HCT116 (cell line): ENCODE results near the gene PLA2G4B. TPM values are rescaled to one million over a fixed set of nuclear protein-coding genes. Genes with fewer than 3 reads are reported as not detected.

Experiments used
- ATAC-seq: fragments of 200-7000 bp; cut with Tn5 transposase; 2 replicates; pipeline ENCODE4 v1.9.1; 2020; ENCODE audit warnings: mild to moderate bottlenecking, moderate library complexity
- BruUV-seq: library from RNA; stranded (reverse); fragments of 400-500 nt; replicated peaks from 2 replicates; lab custom pipeline; 2021; lab: Mats Ljungman, UMichigan
- CTCF ChIA-PET: fragments of 300-600 bp; sonication (Branson Sonifier 250); formaldehyde crosslinking; loops from one replicate; lab custom pipeline; 2021; ENCODE audit warnings: antibody characterized with exemption; lab: Charles Lee
- POLR2A ChIA-PET: fragments of 300-600, 350-600 bp; sonication (Branson Sonifier 250); formaldehyde crosslinking; loops from one replicate; lab custom pipeline; 2021; ENCODE audit warnings: antibody characterized with exemption; lab: Charles Lee
- RAD21 ChIA-PET, 2 experiments: fragments of 300-600 bp; sonication (Branson Sonifier 250); formaldehyde crosslinking; loops; one replicate each; lab custom pipeline; 2023; ENCODE audit warnings: low total read pairs in 2 of 2; ENCODE audit not compliant: uncharacterized antibody in 2 of 2, unreplicated experiment in 2 of 2, low non-redundant PET in 1 of 2; lab: Charles Lee
- DNase-seq: peaks from one replicate; pipeline ENCODE4 v3.0.0-alpha.2; 2010; ENCODE audit warnings: low read depth, low spot score
- H2AFZ ChIP-seq: fragments of 200-600 bp; shearing (Covaris generic), sonication (generic); 2 replicates; pipeline ENCODE4 v1.6.1; 2017; ENCODE audit warnings: low read depth, mixed run types, mixed read lengths, antibody characterized with exemption, low read length; ENCODE audit not compliant: poor library complexity, severe bottlenecking
- H3K27ac ChIP-seq: 2 replicates; pipeline ENCODE4 v1.5.1; 2012; ENCODE audit warnings: low read depth, low read length
- H3K27me3 ChIP-seq: fragments of 200-600 bp; sonication (generic); 2 replicates; pipeline ENCODE4 v1.6.1; 2016; ENCODE audit warnings: mixed run types, low read length, mixed read lengths; ENCODE audit not compliant: insufficient read depth
- H3K36me3 ChIP-seq, 2 experiments: fragments of 200-500 bp in 1 of 2; fragments of 200-600 bp in 1 of 2; sonication (Bioruptor generic) in 1 of 2; sonication (generic) in 1 of 2; 2 replicates each; pipeline versions ENCODE4 v1.5.1 to v1.6.1; 2014 to 2016; ENCODE audit warnings: low read length in 2 of 2, inconsistent platforms in 1 of 2, mixed read lengths in 1 of 2, mixed run types in 1 of 2; ENCODE audit not compliant: insufficient read depth in 2 of 2, control insufficient read depth in 1 of 2
- H3K4me1 ChIP-seq, 2 experiments: fragments of 200-600 bp in 1 of 2; sonication (generic) in 1 of 2; 2 replicates each; pipeline versions ENCODE4 v1.5.1 to v1.6.1; 2012 to 2017; ENCODE audit warnings: low read length in 2 of 2, inconsistent platforms in 1 of 2, mild to moderate bottlenecking in 1 of 2, mixed read lengths in 1 of 2, mixed run types in 1 of 2, moderate library complexity in 1 of 2; ENCODE audit not compliant: insufficient read depth in 2 of 2, control insufficient read depth in 1 of 2
- H3K4me2 ChIP-seq: fragments of 200-600 bp; sonication (generic); 2 replicates; pipeline ENCODE4 v1.6.1; 2017; ENCODE audit warnings: mixed run types, low read length, mixed read lengths
- H3K4me3 ChIP-seq, 2 experiments: fragments of 200-600 bp in 1 of 2; sonication (generic) in 1 of 2; replicated peaks in 1 of 2; 2 replicates each; pipeline ENCODE4 v1.5.1; 2011 to 2016; ENCODE audit warnings: low read length in 2 of 2, control low read depth in 1 of 2, low read depth in 1 of 2, mild to moderate bottlenecking in 1 of 2, mixed read lengths in 1 of 2, mixed run types in 1 of 2
- H3K79me2 ChIP-seq: fragments of 200-600 bp; sonication (generic); 2 replicates; pipeline ENCODE4 v1.6.1; 2017; ENCODE audit warnings: mild to moderate bottlenecking, mixed run types, low read length, moderate library complexity, mixed read lengths; ENCODE audit not compliant: insufficient read depth
- H3K9ac ChIP-seq: fragments of 200-600 bp; sonication (generic); 2 replicates; pipeline ENCODE4 v1.6.1; 2016; ENCODE audit warnings: low read length, mixed read lengths
- H3K9me2 ChIP-seq: fragments of 200-600 bp; sonication (generic), shearing (Covaris generic); 2 replicates; pipeline ENCODE4 v1.6.1; 2017; ENCODE audit warnings: mixed run types, mild to moderate bottlenecking, moderate library complexity; ENCODE audit not compliant: insufficient read depth
- H3K9me3 ChIP-seq, 2 experiments: fragments of 200-500 bp in 1 of 2; fragments of 200-600 bp in 1 of 2; sonication (Bioruptor generic) in 1 of 2; sonication (generic) in 1 of 2; 2 replicates each; pipeline ENCODE4 v1.6.1; 2014 to 2017; ENCODE audit warnings: low read length in 2 of 2, mixed read lengths in 2 of 2, inconsistent platforms in 1 of 2, low read depth in 1 of 2, mild to moderate bottlenecking in 1 of 2, mixed run types in 1 of 2, moderate library complexity in 1 of 2; ENCODE audit not compliant: control insufficient read depth in 1 of 2, insufficient read depth in 1 of 2
- H4K20me1 ChIP-seq: fragments of 200-600 bp; sonication (generic), shearing (Covaris generic); 2 replicates; pipeline ENCODE4 v1.6.1; 2017; ENCODE audit warnings: mixed run types, mild to moderate bottlenecking, moderate library complexity; ENCODE audit not compliant: insufficient read depth
- CBX3 ChIP-seq: IDR thresholded peaks from 2 replicates; pipeline ENCODE4 v1.6.1; 2012; ENCODE audit warnings: low read depth
- CEBPB ChIP-seq: IDR thresholded peaks from 2 replicates; pipeline ENCODE4 v1.6.1; 2012; ENCODE audit warnings: low read depth
- ELF1 ChIP-seq: IDR thresholded peaks from 2 replicates; pipeline ENCODE4 v1.6.1; 2012; ENCODE audit warnings: low read depth, borderline replicate concordance
- EZH2phosphoT487 ChIP-seq: fragments of 200-600 bp; IDR thresholded peaks from 2 replicates; pipeline ENCODE4 v1.6.1; 2018; ENCODE audit warnings: antibody characterized with exemption, borderline replicate concordance
- FOSL1 ChIP-seq: IDR thresholded peaks from 2 replicates; pipeline ENCODE4 v1.6.1; 2012; ENCODE audit warnings: low read depth
- JUND ChIP-seq: IDR thresholded peaks from 2 replicates; pipeline ENCODE4 v1.6.1; 2012
- POLR2A ChIP-seq: IDR thresholded peaks from 2 replicates; pipeline ENCODE4 v1.7.0; 2011; ENCODE audit warnings: borderline replicate concordance; ENCODE audit not compliant: insufficient read depth, insufficient read length; ENCODE audit errors: extremely low read depth
- RAD21 ChIP-seq: IDR thresholded peaks from 2 replicates; pipeline ENCODE4 v1.6.1; 2012; ENCODE audit warnings: low read depth, mild to moderate bottlenecking
- SP1 ChIP-seq: IDR thresholded peaks from 2 replicates; pipeline ENCODE4 v1.6.1; 2012; ENCODE audit warnings: low read depth
- TCF7L2 ChIP-seq: IDR thresholded peaks from 2 replicates; pipeline ENCODE4 v1.7.0; 2011; ENCODE audit warnings: borderline replicate concordance, inconsistent platforms; ENCODE audit not compliant: insufficient read depth, insufficient read length; ENCODE audit errors: extremely low read depth
- YY1 ChIP-seq: IDR thresholded peaks from 2 replicates; pipeline ENCODE4 v1.6.1; 2011; ENCODE audit warnings: low read length, low read depth, moderate library complexity, mild to moderate bottlenecking; ENCODE audit not compliant: insufficient replicate concordance; ENCODE audit errors: extremely low read depth
- ZFX ChIP-seq: fragments of 450-650 bp; IDR thresholded peaks from 2 replicates; pipeline ENCODE4 v1.6.1; 2017
- ZNF274 ChIP-seq: fragments of 200-500 bp; sonication (Bioruptor generic); IDR thresholded peaks from 2 replicates; pipeline ENCODE4 v1.6.1; 2014; ENCODE audit warnings: mild to moderate bottlenecking, low read depth, low read length, inconsistent platforms
- intact Hi-C: fragments of 100-400 bp; cut with micrococcal nuclease; formaldehyde crosslinking; loops from 2 replicates; pipeline ENCODE4 v1.10.0; 2022
- total RNA-seq: library from RNA; stranded (reverse); gene quantifications from one replicate; pipeline ENCODE4 v1.2.1, GENCODE V29; 2021; ENCODE audit not compliant: unreplicated experiment
- TF ChIP-seq, protein P1 (sequence below), 3 experiments: fragments of 200-600 bp in 1 of 3; sonication (generic) in 1 of 3; IDR thresholded peaks in 2 of 3; conservative IDR thresholded peaks in 1 of 3; 2 replicates each; pipeline ENCODE4 v1.5.1; 2012 to 2017; ENCODE audit warnings: low read depth in 2 of 3, low read length in 2 of 3, antibody characterized with exemption in 1 of 3, borderline replicate concordance in 1 of 3, control low read depth in 1 of 3, mild to moderate bottlenecking in 1 of 3, mixed read lengths in 1 of 3, mixed run types in 1 of 3, moderate library complexity in 1 of 3; ENCODE audit not compliant: insufficient read depth in 1 of 3
- TF ChIP-seq, protein P2 (sequence below): IDR thresholded peaks from 2 replicates; pipeline ENCODE4 v1.6.1; 2012
- TF ChIP-seq, protein P3 (sequence below): IDR thresholded peaks from 2 replicates; pipeline ENCODE4 v1.6.1; 2012
- TF ChIP-seq, protein P4 (sequence below): IDR thresholded peaks from 2 replicates; pipeline ENCODE4 v1.6.1; 2011; ENCODE audit warnings: mild to moderate bottlenecking, low read length, moderate library complexity; ENCODE audit not compliant: insufficient replicate concordance; ENCODE audit errors: extremely low read depth

PLA2G4B gene
- total RNA-seq, 1 experiment from 2014 or later = 4.7 TPM

DNA sequence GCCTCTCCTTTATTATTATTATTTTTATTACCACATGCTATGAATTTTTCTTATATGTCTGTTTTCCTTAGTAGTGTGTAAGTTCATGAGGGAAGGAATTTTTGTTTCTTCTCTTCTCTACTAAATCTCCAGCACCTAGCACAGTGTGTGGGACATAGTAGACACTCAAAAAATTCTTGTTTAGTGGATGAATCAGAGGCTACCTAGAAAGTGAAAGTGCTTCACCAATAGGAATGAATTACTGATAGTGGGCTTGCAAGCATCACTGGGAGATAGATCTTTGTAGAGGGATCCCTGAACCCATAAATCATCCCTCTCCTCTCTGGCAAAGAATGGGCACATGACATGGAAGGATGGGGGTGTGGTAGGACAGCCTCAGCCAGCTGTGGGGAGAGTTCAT, 46.7 kb downstream of the PLA2G4B start:
- H3K36me3 ChIP-seq = no peaks in the 10 kb centered on the region
- no peaks in the 10 kb centered on the region for H3K4me1 ChIP-seq
- BruUV-seq = no TSS peak
- H3K4me3 ChIP-seq = no peak overlapping the region
- no peak overlapping the region for H2AFZ ChIP-seq
- no peak overlapping the region for H3K27ac ChIP-seq
- TF ChIP-seq SP1 = no peak
- TF ChIP-seq FOSL1 = no peak
- no peak for TF ChIP-seq ZFX
- TF ChIP-seq YY1 = no peak
- no peak for TF ChIP-seq CEBPB
- TF ChIP-seq RAD21 = no peak
- TF ChIP-seq, protein P1, sequence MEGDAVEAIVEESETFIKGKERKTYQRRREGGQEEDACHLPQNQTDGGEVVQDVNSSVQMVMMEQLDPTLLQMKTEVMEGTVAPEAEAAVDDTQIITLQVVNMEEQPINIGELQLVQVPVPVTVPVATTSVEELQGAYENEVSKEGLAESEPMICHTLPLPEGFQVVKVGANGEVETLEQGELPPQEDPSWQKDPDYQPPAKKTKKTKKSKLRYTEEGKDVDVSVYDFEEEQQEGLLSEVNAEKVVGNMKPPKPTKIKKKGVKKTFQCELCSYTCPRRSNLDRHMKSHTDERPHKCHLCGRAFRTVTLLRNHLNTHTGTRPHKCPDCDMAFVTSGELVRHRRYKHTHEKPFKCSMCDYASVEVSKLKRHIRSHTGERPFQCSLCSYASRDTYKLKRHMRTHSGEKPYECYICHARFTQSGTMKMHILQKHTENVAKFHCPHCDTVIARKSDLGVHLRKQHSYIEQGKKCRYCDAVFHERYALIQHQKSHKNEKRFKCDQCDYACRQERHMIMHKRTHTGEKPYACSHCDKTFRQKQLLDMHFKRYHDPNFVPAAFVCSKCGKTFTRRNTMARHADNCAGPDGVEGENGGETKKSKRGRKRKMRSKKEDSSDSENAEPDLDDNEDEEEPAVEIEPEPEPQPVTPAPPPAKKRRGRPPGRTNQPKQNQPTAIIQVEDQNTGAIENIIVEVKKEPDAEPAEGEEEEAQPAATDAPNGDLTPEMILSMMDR (IDR thresholded peaks at IDR 0.05 in 2 of 3, conservative IDR thresholded peaks at IDR 0.05 in 1 of 3; ENCODE audit: borderline replicate concordance in 1 of 3, insufficient read depth in 1 of 3, low read depth in 2 of 3, low read length in 2 of 3) = no peak
- no peak for TF ChIP-seq JUND
- TF ChIP-seq, protein P2, sequence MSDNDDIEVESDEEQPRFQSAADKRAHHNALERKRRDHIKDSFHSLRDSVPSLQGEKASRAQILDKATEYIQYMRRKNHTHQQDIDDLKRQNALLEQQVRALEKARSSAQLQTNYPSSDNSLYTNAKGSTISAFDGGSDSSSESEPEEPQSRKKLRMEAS = no peak
- RAD21 ChIA-PET = no interaction called here
- no peak overlapping the region for H3K9ac ChIP-seq
- no peaks in the 10 kb centered on the region for H3K9me2 ChIP-seq
- H3K9me3 ChIP-seq = no peaks in the 10 kb centered on the region
- DNase-seq = no peak
- no peaks in the 10 kb centered on the region for H4K20me1 ChIP-seq
- H3K27me3 ChIP-seq = no peaks in the 10 kb centered on the region
- intact Hi-C loops = no loop called here
- no peak for ATAC-seq
- no peak overlapping the region for H3K4me2 ChIP-seq
- POLR2A ChIA-PET = no interaction called here
- H3K79me2 ChIP-seq = no peaks in the 10 kb centered on the region
- CTCF ChIA-PET = no interaction called here

DNA sequence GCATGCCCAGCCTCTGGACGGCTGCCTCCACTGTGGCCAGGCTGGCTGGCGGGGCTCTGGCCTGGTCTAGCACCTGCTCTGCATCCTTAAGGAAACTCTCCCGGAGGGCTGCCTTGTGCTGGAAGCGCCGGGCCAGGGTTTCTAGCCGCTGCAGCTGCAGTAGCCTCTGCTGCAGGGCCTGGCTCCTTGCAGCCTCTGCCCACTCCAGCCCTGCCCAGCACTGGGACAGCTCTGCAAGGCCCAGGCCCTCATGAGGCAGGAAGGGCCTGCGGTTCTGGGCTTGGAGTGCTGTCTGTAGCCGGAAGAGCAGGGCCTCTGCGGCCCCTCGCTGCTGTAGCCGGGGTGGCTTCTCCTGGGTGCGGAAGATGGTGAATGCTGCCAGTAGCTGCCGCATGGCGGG, 47.2 kb downstream of the PLA2G4B start:
- no peaks in the 10 kb centered on the region for H3K36me3 ChIP-seq
- no peak overlapping the region for H2AFZ ChIP-seq
- H3K27ac ChIP-seq = no peak overlapping the region
- intact Hi-C loops = no loop called here
- no peaks in the 10 kb centered on the region for H3K9me2 ChIP-seq
- H3K4me1 ChIP-seq = no peaks in the 10 kb centered on the region
- no peak overlapping the region for H3K4me3 ChIP-seq
- H3K9ac ChIP-seq = no peak overlapping the region
- H3K4me2 ChIP-seq = no peak overlapping the region
- no peaks in the 10 kb centered on the region for H4K20me1 ChIP-seq
- H3K9me3 ChIP-seq = no peaks in the 10 kb centered on the region
- DNase-seq = no peak
- no peaks in the 10 kb centered on the region for H3K27me3 ChIP-seq
- H3K79me2 ChIP-seq = no peaks in the 10 kb centered on the region
- no TSS peak for BruUV-seq
- ChIA-PET POLR2A (no interaction called here), CTCF (no interaction called here), RAD21 (no interaction called here)
- no peak for ATAC-seq
- TF ChIP-seq JUND (no peak), ELF1 (no peak), EZH2phosphoT487 (no peak), SP1 (no peak), YY1 (no peak), TCF7L2 (no peak), ZFX (no peak), ZNF274 (no peak), POLR2A (no peak), CBX3 (no peak)
- TF ChIP-seq, protein P3, sequence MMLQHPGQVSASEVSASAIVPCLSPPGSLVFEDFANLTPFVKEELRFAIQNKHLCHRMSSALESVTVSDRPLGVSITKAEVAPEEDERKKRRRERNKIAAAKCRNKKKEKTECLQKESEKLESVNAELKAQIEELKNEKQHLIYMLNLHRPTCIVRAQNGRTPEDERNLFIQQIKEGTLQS = no peak
- TF ChIP-seq, protein P4, sequence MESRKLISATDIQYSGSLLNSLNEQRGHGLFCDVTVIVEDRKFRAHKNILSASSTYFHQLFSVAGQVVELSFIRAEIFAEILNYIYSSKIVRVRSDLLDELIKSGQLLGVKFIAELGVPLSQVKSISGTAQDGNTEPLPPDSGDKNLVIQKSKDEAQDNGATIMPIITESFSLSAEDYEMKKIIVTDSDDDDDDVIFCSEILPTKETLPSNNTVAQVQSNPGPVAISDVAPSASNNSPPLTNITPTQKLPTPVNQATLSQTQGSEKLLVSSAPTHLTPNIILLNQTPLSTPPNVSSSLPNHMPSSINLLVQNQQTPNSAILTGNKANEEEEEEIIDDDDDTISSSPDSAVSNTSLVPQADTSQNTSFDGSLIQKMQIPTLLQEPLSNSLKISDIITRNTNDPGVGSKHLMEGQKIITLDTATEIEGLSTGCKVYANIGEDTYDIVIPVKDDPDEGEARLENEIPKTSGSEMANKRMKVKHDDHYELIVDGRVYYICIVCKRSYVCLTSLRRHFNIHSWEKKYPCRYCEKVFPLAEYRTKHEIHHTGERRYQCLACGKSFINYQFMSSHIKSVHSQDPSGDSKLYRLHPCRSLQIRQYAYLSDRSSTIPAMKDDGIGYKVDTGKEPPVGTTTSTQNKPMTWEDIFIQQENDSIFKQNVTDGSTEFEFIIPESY = no peak
- TF ChIP-seq, protein P2 = no peak
